AG10803 (cell line): Measurements from ENCODE around the gene TFEB.

Experiments used
- DNase-seq: peaks from one replicate; pipeline ENCODE4 v3.0.0; 2010; ENCODE audit warnings: low read depth
- H3K4me3 ChIP-seq: 2 replicates; pipeline ENCODE4 v1.5.1; 2011; ENCODE audit warnings: mild to moderate bottlenecking, low read length, control low read depth
- TF ChIP-seq, protein P1 (sequence below): conservative IDR thresholded peaks from 2 replicates; pipeline ENCODE4 v1.5.1; 2011; ENCODE audit warnings: mild to moderate bottlenecking, low read length, control low read depth, inconsistent platforms

The TFEB gene

DNA sequence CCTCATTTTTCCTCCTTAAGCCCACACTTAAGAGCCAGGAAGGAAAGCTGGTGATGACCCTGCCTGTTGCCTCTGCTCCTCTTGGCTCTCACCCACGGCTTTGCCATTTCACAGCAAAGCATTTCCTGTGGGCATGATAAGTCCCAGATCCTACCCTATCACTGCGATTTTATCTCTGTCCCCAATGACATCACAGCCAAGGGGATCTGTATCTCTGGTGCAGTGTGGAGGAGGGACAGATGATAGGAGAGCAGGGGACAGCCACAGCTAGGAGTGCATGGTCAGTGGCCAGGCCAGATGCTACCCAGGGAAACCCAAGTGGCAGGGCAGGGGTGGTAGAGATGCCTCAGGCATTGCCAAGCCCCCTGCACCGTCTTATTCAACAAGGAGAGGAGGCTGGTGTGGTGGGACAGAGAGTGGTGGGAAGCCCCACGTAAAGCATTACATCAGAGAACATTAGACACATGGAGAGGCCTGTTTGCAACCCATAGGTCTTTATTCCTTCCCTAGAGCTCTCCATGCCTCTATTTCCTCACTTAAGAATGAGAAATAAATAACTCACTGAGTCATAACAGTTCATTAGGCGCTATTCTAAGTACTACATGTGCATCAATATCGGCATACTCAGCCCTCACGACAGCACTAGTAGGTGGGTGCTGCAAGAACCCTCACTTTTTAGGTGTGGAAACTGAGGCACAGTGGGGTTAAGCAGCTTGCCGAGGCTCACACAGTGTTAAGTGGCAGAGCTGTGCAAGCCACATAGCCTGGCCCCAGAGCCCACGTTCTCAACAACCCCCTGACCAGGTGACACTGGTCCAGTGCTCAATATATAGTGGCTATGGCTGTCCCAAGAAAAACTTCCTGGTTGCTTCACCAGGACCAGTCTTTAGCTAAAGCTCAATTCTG is 4.6 kb downstream of the TFEB start:
- no peak overlapping the region for H3K4me3 ChIP-seq
- TF ChIP-seq, protein P1, sequence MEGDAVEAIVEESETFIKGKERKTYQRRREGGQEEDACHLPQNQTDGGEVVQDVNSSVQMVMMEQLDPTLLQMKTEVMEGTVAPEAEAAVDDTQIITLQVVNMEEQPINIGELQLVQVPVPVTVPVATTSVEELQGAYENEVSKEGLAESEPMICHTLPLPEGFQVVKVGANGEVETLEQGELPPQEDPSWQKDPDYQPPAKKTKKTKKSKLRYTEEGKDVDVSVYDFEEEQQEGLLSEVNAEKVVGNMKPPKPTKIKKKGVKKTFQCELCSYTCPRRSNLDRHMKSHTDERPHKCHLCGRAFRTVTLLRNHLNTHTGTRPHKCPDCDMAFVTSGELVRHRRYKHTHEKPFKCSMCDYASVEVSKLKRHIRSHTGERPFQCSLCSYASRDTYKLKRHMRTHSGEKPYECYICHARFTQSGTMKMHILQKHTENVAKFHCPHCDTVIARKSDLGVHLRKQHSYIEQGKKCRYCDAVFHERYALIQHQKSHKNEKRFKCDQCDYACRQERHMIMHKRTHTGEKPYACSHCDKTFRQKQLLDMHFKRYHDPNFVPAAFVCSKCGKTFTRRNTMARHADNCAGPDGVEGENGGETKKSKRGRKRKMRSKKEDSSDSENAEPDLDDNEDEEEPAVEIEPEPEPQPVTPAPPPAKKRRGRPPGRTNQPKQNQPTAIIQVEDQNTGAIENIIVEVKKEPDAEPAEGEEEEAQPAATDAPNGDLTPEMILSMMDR = no peak
- DNase-seq = no peak

GRCh38 chr6:41729624-41730023 is 5.8 kb downstream of the TFEB start:
- DNase-seq = no peak
- no peak overlapping the region for H3K4me3 ChIP-seq
- TF ChIP-seq, protein P1 = no peak

GRCh38 chr6:41728954-41729353 is 6.5 kb downstream of the TFEB start:
- no peak overlapping the region for H3K4me3 ChIP-seq
- DNase-seq = no peak

DNA sequence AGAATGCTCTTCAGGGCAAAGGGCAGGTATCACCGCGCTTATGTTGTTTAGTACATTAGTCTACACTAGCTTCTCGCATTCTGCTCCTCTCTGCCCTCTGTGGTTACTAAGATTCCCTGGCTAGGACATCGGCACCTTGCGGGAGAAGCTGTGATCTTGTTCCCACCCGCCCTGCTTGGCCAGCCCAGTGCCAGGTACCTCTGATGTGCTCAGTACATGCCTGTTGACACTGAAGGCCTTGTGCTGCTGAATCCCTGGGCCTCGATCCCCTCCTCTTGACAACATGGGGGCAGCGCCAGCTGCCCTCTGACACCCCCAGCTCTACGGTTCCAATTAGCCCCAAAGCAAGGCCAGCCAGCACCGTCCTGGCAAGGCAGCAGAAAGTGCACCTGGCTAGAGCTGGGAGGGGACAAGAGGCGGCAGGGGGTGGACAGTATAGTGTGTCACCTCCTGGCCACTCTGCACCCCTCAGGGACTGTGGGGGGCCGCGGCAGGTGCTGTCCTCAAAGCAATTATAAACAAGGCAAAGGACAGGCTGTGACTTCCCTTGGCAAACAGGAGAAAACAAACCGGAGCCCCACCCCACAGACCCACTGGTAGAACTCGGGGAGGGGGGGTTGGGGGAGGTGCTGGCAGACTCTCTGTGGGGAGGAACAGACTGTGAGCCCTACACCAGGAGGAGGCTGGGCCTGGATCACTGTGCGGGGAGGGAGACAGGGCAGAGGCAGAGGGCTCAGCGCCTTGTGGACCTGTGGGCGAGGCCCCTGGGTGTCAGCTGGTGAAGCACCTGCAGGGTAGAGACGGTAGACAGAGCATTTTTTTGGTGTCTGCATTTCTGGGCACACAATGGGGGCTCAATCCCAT is 7.1 kb downstream of the TFEB start:
- no peak for DNase-seq

More at GRCh38 chr6:41728954-41729353, 6.5 kb downstream of the TFEB start:
- TF ChIP-seq, protein P1 = no peak

GRCh38 chr6:41727705-41728072 is 7.7 kb downstream of the TFEB start:
- no peak overlapping the region for H3K4me3 ChIP-seq
- TF ChIP-seq, protein P1 = no peak
- no peak for DNase-seq

More for the DNA sequence above, 7.1 kb downstream of the TFEB start:
- TF ChIP-seq, protein P1 = no peak
- no peak overlapping the region for H3K4me3 ChIP-seq

DNA sequence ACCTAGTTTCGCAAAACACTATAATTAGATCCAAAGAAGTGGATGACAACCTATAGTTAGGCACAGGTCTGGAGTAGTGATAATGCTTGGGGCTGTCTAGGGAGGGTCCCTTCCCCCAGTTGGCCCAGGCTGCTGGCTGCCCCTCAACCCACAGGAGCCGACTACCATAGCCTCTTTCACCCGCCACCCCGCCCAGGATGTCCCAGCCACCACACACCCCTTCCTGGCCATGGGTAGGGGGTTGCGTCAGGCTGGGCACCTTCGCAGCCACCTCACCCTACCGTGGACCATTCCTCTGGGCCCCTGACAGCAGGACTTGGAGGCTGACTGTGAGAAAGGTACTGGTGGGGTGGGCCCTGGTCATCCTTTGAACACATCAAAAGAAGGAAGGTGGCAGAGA is 8.5 kb downstream of the TFEB start:
- H3K4me3 ChIP-seq = no peak overlapping the region
- TF ChIP-seq, protein P1 = no peak
- no peak for DNase-seq
